Stimulated activated naive B cell treated with anti-CD40 and anti-IgM and Interleukin-4, amounts not matched to agents 10 μg/mL and 1 μg/mL and 100 μg/mL, for 72 hours (primary cell): ENCODE measurements around the gene TMEM205.
"Not testable (repeated sequence)": the region's sequence is repeated elsewhere in the genome, so short reads cannot be mapped to it uniquely, and the experiment has no call there.

Experiments
- ATAC-seq, 2 donors: fragments of 150-1000 bp; cut with Tn5 transposase; replicated peaks; 2 replicates each; pipeline ENCODE4 v1.10.0; 2021; ENCODE audit warnings: moderate library complexity in 1 of 2
- DNase-seq: peaks from one replicate; pipeline ENCODE4 v3.0.0; 2021
- H3K27ac Mint-ChIP-seq: one replicate; pipeline ENCODE4 v1.8.0; 2022; ENCODE audit warnings: mild to moderate bottlenecking, mixed read lengths
- H3K27me3 Mint-ChIP-seq, 2 donors: one replicate each; pipeline ENCODE4 v1.8.0; 2022; ENCODE audit warnings: mixed read lengths in 2 of 2
- H3K36me3 Mint-ChIP-seq, 2 donors: one replicate each; pipeline ENCODE4 v1.8.0; 2022; ENCODE audit warnings: mixed read lengths in 2 of 2, mild to moderate bottlenecking in 1 of 2
- H3K4me1 Mint-ChIP-seq, 2 donors: one replicate each; pipeline ENCODE4 v1.8.0; 2022; ENCODE audit warnings: mixed read lengths in 2 of 2, mild to moderate bottlenecking in 1 of 2
- H3K4me3 Mint-ChIP-seq, 2 donors: one replicate each; pipeline ENCODE4 v1.8.0; 2022; ENCODE audit warnings: mild to moderate bottlenecking in 2 of 2, mixed read lengths in 2 of 2, moderate library complexity in 1 of 2
- H3K9me3 Mint-ChIP-seq, 2 donors: one replicate each; pipeline ENCODE4 v1.8.0; 2022; ENCODE audit warnings: mixed read lengths in 2 of 2, mild to moderate bottlenecking in 1 of 2

Gene TMEM205

DNA sequence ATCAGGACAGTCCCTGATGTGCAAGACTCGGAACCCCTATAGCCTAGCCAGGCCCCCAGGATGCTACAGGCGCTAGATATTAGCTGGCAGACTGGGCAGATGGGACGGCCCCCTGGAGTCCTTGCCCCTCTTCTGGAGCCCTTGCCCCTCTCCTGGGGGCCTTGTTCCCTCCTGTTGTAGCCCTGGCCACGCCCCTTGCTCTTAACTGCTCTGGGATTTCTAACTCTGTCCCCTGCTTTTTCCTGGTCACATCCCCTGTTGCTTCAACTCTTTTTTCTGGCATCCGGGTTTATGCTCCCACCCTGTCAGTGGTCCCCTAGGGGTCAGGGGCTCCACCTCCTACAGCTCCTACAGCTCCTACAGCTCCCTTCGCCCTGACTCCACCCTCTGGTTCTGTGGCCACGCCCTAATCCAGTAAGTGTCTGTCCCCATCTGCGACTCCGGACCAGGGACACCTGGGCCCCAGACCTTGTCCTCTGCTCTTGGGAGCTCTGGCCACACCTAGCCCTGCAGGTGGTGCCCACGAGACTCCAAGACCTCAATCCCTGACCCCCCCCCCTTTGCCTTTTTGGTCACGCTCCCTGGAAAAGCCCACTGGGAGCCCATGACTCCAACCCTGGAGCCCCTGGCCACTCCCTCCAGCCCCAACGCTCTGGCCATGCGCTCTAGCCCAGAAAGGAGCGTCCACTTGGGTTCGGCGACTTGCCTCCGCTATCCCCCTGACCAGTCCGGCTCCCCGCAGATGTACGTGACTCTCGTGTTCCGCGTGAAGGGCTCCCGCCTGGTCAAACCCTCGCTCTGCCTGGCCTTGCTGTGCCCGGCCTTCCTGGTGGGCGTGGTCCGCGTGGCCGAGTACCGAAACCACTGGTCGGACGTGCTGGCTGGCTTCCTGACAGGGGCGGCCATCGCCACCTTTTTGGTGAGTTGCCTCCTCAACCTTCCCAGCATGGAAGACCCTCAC lies 16.0 kb upstream of the TMEM205 start:
- DNase-seq (no peak), ATAC-seq (no peak)
- Mint-ChIP-seq H3K27me3 (peaks cover under 1% of the 10 kb centered on the region in 2 donors), H3K27ac (no peak overlapping the region), H3K9me3 (no peaks in the 10 kb centered on the region), H3K4me3 (no peak overlapping the region), H3K4me1 (no peaks in the 10 kb centered on the region), H3K36me3 (peaks cover 15 to 16% of the 10 kb centered on the region in 2 donors)

DNA sequence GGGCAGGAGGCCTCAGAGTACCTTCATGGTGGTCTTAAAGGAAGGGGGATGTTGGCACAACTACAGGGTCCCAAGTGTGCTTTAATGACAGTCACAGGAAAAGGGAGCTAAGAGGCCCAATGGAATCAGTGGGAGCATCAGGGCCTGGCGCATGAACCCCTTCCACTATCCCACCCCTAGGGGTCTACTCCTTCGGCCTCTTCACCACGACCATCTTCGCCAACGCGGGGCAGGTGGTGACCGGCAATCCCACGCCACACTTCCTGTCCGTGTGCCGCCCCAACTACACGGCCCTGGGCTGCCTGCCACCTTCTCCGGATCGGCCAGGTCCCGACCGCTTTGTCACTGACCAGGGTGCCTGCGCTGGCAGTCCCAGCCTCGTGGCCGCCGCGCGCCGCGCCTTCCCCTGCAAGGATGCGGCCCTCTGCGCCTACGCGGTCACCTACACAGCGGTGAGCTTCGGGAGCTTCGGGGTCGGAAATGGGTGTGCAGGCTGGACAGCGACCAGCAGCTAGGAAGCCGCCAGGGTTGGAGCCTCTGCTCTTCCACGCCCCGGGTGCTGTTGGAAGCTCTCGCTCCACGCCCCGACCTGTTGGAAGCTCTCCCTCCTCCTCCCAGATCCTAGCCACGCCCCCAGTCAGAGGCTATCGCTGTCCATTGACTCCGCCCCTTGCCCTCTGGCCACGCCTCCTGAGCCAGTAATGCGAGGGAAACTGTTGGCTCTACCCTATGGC lies 15.1 kb upstream of the TMEM205 start:
- no peak overlapping the region for H3K27ac Mint-ChIP-seq
- no peak for ATAC-seq
- H3K36me3 Mint-ChIP-seq = peaks cover 14 to 15% of the 10 kb centered on the region in 2 donors
- no peaks in the 10 kb centered on the region for H3K9me3 Mint-ChIP-seq
- peaks cover 9% of the 10 kb centered on the region in 2 donors for H3K27me3 Mint-ChIP-seq
- no peak overlapping the region for H3K4me3 Mint-ChIP-seq
- DNase-seq = no peak
- H3K4me1 Mint-ChIP-seq = peaks cover under 1 to 2% of the 10 kb centered on the region in 2 donors

DNA sequence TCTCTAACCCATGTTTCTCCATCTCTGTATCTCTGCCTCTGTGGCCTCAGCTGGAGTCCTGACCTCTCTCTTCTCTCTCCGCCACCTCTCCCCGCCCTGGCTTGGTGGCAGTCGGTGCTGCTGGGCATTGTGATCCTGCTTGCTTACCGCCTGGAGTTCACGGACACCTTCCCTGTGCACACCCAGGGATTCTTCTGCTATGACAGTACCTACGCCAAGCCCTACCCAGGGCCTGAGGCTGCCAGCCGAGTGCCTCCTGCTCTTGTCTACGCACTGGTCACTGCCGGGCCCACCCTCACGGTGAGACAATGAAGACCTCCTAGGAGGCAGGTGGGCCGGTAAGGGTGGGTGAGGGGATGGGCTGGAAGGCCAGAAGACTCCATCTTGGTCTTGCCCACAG lies 13.4 kb upstream of the TMEM205 start:
- peaks cover 16 to 18% of the 10 kb centered on the region in 2 donors for H3K27me3 Mint-ChIP-seq
- H3K27ac Mint-ChIP-seq = no peak overlapping the region
- DNase-seq (no peak), ATAC-seq (no peak)
- H3K4me3 Mint-ChIP-seq = no peak overlapping the region
- peaks cover 11 to 17% of the 10 kb centered on the region in 2 donors for H3K4me1 Mint-ChIP-seq
- H3K9me3 Mint-ChIP-seq = no peaks in the 10 kb centered on the region
- H3K36me3 Mint-ChIP-seq = peaks cover 10% of the 10 kb centered on the region in 2 donors

DNA sequence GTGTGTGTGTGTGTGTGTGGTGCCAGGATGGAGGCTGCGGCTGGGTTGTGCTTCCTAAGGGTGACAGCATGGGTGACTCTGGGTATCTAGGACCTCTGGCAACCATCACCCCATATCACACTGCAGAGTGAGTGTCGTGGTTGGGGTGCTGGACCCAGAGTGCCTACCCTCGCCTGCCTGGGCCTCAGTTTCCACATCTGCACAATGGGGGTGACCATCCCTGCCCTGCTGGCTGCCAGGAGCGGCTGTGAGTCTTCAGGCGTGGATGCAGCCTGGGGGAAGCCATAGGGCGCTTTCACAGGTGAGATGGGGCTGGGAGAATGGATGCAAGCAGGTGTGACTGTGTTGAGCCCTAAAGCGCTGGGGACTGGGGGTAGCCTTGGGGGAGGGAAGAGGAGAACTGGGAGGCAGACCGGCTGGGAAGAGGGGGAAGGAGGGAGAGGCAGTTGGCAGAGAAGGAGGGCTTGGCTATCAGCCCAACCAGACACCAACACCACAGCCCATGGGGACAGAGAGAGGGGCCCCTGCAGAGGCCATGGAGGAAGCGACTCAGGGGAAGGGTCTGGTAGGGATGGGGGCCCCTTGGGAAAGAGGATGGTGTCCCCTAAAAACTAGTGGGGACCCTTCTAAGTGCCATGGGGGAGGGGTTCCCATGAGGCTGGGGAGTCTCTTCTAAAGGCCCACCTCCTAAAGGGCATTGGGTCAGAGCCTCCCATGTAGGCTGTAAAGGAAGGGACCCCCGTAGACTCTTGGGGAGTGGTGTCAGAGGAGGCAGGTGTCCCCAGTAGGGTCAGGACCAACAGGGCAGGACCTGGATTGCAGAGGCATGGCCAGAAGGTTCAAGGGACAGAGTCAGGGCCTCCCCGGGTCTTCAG lies 10.8 kb upstream of the TMEM205 start:
- Mint-ChIP-seq H3K4me3 (no peak overlapping the region), H3K9me3 (no peaks in the 10 kb centered on the region)

DNA sequence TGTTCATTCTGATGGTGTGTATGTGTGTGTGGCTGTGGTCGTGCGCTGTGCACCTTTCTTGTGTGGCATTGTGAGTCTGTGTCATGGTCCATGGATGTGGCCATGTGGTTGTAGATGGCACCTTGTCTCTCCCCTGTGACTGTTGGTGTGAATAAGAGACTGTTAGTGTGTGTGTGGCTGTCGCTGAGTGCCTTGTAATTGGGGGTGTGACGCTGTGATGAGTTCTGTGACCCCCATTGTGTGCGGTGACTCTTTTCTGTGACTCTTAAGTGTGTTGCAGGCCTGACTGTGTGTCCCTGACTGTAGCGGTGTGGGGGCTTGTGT lies 10.0 kb upstream of the TMEM205 start:
- H3K4me1 Mint-ChIP-seq = peaks cover 11 to 20% of the 10 kb centered on the region in 2 donors
- DNase-seq = no peak
- ATAC-seq = no peak
- peak overlapping the region; percentile 15 for H3K27ac Mint-ChIP-seq
- peak overlapping the region; percentile 79 to 80 for H3K4me3 Mint-ChIP-seq
- peaks cover 16 to 18% of the 10 kb centered on the region in 2 donors for H3K27me3 Mint-ChIP-seq
- no peaks in the 10 kb centered on the region for H3K9me3 Mint-ChIP-seq
- H3K36me3 Mint-ChIP-seq = peaks cover 3 to 5% of the 10 kb centered on the region in 2 donors

More for the DNA sequence above, 10.8 kb upstream of the TMEM205 start:
- H3K36me3 Mint-ChIP-seq = peaks cover 5 to 6% of the 10 kb centered on the region in 2 donors
- ATAC-seq (no peak), DNase-seq (no peak)
- peaks cover 16 to 18% of the 10 kb centered on the region in 2 donors for H3K27me3 Mint-ChIP-seq
- H3K27ac Mint-ChIP-seq = peak overlapping the region; percentile 48
- peaks cover 11 to 17% of the 10 kb centered on the region in 2 donors for H3K4me1 Mint-ChIP-seq

DNA sequence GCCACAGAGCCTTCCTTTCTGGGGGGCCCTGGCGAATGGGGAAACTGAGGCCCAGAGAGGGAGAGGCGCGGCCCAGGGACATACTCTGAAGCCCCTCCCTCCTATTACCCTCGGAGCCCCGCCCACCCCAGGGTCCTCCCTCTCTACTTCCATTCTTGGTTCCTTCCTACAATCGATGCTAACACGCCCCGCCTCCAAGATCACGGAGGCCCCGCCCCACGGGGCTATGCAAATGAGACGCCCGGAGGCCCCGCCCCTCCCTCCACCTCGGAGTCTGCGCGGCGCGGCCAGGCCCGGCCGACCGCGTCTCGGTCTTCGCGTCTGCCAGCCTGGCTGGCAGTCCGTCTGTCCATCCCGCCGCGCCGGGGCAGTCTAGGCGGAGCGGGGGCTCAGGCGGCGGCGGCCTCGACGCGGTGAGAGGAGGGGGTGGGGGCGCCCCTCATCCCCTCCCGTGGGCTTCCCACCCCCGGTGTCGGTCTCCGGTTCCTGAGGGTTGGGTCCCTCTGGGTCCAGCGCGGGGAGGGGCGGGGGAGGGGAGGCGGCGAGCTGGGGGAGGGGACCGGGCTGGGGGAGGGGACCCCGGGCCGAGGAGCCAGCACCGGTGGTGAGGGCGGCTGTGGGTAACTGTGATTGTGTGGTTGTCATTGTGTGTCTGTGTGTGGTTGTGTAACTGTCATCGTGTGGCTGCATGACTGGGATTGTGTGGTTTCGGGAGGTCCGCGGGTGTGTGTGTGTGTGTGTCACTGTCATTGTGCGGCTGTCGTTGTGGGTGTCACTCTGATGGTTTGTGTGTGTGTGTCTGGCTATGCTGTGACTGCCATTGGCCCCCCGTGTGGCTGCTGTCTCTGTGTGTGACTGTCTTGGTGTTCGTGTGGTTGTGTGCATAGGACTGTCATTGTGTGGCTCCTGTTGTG lies 9.3 kb upstream of the TMEM205 start, which contains the start of gene PLPPR2:
Gene PLPPR2 (plus strand): TSS at position 273 of the 914 bp plus-strand sequence. CDS start 2,242 bp downstream, outside the sequence.
- peaks cover 16 to 18% of the 10 kb centered on the region in 2 donors for H3K27me3 Mint-ChIP-seq
- peaks cover 11 to 27% of the 10 kb centered on the region in 2 donors for H3K4me1 Mint-ChIP-seq
- peak; percentile 75 for DNase-seq
- no peaks in the 10 kb centered on the region for H3K9me3 Mint-ChIP-seq
- peak within 1 kb of the TSS; percentile 15 for H3K27ac Mint-ChIP-seq
- peak; percentile 94 to 96 for ATAC-seq
- H3K36me3 Mint-ChIP-seq = peaks cover 3 to 8% of the 10 kb centered on the region in 2 donors
- peak within 1 kb of the TSS; percentile 79 to 80 for H3K4me3 Mint-ChIP-seq

DNA sequence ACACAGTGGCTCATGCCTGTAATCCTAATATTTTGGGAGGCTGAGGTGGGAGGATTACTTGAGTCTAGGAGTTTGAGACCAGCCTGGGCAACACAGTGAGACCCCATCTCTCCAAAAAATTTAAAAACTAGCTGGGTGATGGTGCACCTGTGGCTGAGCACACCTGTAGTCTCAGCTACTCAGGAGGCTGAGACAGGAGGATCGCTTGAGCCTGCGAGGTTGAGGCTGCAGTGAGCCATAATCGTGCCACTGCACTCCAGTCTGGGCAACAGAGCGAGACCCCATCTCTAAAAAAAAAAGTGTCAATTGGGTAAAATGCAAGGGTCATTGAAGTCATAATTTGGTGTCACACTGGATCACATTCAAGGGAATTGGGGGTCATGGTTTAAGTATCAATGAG lies 8.0 kb upstream of the TMEM205 start:
- not testable (repeated sequence) for DNase-seq, H3K27ac Mint-ChIP-seq, H3K4me3 Mint-ChIP-seq, ATAC-seq, H3K9me3 Mint-ChIP-seq
- peaks cover 16 to 18% of the 10 kb centered on the region in 2 donors for H3K27me3 Mint-ChIP-seq
- peaks cover 11 to 28% of the 10 kb centered on the region in 2 donors for H3K4me1 Mint-ChIP-seq
- H3K36me3 Mint-ChIP-seq = peaks cover 10 to 18% of the 10 kb centered on the region in 2 donors

DNA sequence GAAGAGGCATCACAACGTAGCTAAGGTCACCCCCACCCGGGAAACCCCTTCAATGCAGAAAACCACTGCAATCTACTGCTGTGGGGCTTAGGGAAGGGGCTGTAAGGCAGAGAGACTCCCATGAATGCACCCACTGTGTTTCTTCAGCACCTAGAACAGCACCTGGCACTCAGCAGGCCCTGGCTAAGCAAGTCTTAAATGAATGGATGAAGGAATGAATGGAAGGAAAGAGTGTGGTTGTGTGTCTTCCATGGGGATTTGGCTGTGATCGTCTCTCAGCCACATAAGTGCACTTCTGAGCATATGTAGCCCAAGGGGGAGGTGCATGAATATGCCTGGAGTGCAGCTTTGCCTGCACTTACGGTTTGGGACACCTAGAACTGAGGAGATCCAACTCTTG lies 3.1 kb upstream of the TMEM205 start:
- Mint-ChIP-seq H3K27me3 (no peaks in the 10 kb centered on the region), H3K4me3 (no peak overlapping the region), H3K4me1 (peaks cover 20 to 43% of the 10 kb centered on the region in 2 donors), H3K27ac (no peak overlapping the region), H3K36me3 (peaks cover 11 to 16% of the 10 kb centered on the region in 2 donors), H3K9me3 (peaks cover 6% of the 10 kb centered on the region in 2 donors)
- no peak for DNase-seq
- no peak for ATAC-seq

DNA sequence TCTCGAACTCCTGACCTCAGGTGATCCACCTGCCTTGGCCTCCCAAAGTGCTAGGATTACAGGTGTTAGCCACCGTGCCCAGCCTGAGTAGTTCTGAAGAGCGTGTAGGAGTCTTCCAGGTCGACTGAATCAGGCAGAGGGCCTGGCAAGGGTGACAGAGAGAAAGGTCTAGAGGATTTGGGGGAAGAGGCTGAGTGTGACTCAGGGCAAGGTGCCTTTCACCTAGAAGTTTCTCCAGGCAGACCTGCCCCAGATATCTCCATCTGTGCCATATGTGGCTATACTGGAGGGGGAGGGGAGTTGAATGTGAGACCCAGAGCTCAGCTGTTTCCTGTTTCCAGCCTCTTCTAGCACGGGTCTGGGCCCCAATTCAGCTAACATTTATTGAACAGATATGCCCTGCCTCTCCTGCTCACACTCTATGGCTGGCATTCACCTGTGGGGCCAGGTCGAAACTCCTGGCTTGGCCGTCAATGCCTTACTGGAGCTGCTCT lies 1.5 kb upstream of the TMEM205 start:
- peak overlapping the region; percentile 62 for H3K27ac Mint-ChIP-seq
- H3K27me3 Mint-ChIP-seq = no peaks in the 10 kb centered on the region
- DNase-seq (no peak), ATAC-seq (no peak)
- peak overlapping the region; percentile 90 to 95 for H3K4me3 Mint-ChIP-seq
- peaks cover 11 to 18% of the 10 kb centered on the region in 2 donors for H3K36me3 Mint-ChIP-seq
- H3K9me3 Mint-ChIP-seq = peaks cover 6% of the 10 kb centered on the region in 2 donors
- H3K4me1 Mint-ChIP-seq = peaks cover 21 to 44% of the 10 kb centered on the region in 2 donors

DNA sequence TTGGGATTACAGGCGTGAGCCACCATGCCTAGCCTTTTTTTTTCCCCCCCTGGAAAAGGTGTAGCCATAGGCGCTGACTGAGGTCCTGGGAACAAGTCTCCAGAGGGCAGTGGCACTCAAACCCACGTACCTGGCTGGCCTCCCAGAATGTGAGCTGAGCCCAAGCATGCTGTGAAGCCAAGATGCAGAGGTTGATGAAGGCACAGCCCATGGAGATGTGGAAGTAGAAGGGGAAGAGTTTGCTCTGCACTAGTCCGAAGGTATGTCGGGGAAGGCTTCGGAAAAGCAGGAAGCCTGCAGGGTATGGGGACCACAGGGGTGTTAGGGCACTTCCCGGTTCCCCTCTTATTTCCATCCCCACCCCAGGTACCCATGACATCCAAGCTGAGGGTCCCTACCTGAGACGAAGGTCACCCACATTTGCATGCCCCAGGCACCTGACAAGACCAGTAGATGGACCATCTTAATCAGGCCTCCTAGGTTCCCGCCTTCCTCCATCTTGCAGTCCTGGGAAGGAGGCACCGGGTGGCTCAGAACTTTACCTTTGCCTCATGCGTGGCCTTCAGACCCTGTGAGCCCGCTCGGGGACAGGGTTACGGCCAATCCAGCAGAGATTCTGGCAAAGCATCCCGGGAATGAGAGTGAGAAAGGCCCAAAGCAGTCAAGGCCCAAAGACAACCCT lies 805 bp downstream of the TMEM205 start:
- ATAC-seq (no peak), DNase-seq (no peak)
- Mint-ChIP-seq H3K4me1 (peaks cover 21 to 33% of the 10 kb centered on the region in 2 donors), H3K27ac (peak overlapping the region; percentile 95), H3K27me3 (no peaks in the 10 kb centered on the region), H3K36me3 (peaks cover 13 to 18% of the 10 kb centered on the region in 2 donors), H3K4me3 (peak overlapping the region; percentile 90 to 95), H3K9me3 (peaks cover 6% of the 10 kb centered on the region in 2 donors)

DNA sequence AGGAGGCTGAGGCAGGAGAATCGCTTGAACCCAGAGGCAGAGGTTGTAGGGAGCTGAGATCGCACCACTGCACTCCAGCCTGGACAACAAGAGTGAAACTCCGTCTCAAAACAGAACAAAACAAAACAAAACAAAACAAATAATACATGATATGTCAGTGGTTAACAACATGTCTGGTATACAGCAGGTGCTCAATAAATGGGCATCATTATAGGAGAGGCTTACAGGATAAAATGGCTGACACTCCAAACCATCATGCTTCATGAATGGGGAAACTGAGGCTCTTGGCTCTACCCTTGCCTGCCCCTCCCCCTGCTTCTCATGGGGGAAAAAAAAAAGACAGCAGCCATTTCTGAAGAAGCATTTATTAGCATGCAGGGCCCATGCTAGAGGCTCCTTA lies 3.6 kb downstream of the TMEM205 start:
- no peak for ATAC-seq
- no peak for DNase-seq
- H3K27ac Mint-ChIP-seq = no peak overlapping the region
- no peak overlapping the region for H3K4me3 Mint-ChIP-seq
- H3K4me1 Mint-ChIP-seq = peaks cover 30 to 51% of the 10 kb centered on the region in 2 donors
- H3K36me3 Mint-ChIP-seq = peaks cover 4 to 8% of the 10 kb centered on the region in 2 donors
- no peaks in the 10 kb centered on the region for H3K27me3 Mint-ChIP-seq
- no peaks in the 10 kb centered on the region for H3K9me3 Mint-ChIP-seq

DNA sequence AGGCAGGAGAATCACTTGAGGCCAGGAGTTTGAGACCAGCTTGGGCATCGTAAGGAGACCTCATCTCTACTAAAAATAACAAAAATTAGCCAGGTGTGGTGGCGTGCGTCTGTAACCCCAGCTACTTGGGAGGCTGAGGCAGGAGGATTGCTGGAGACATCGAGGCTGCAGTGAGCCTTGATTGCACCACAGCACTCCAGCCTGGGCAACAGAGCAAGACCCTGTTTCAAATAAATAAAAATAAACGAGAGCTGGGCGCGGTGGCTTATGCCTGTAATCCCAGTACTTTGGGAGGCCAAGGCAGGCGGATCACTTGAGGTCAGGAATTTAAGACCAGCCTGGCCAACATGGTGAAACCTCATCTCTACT lies 6.0 kb downstream of the TMEM205 start:
- not testable (repeated sequence) for ATAC-seq, H3K9me3 Mint-ChIP-seq, H3K27ac Mint-ChIP-seq, DNase-seq, H3K27me3 Mint-ChIP-seq
- Mint-ChIP-seq H3K4me3 (peak overlapping the region; percentile 84 to 88), H3K4me1 (peaks cover 15 to 30% of the 10 kb centered on the region in 2 donors), H3K36me3 (peaks cover 10 to 22% of the 10 kb centered on the region in 2 donors)
